GM15510 (cell line): Measurements from ENCODE around the gene TUT1.

ENCODE experiments used
- POLR2A ChIP-seq: IDR thresholded peaks from 3 replicates; pipeline ENCODE4 v1.6.1; 2011; ENCODE audit warnings: borderline replicate concordance; ENCODE audit not compliant: insufficient read length; ENCODE audit errors: extremely low read depth

Gene TUT1

GRCh38 chr11:62542750-62543567, 48.4 kb downstream of the TUT1 start:
- TF ChIP-seq POLR2A = no peak

GRCh38 chr11:62542111-62542745, 49.1 kb downstream of the TUT1 start:
- TF ChIP-seq POLR2A = no peak

GRCh38 chr11:62540804-62541701, 50.3 kb downstream of the TUT1 start:
- TF ChIP-seq POLR2A = no peak

- no peak for TF ChIP-seq POLR2A
Measured at GRCh38 chr11:62539238-62539925, 51.9 kb downstream of the TUT1 start.

- no peak for TF ChIP-seq POLR2A
Measured at GRCh38 chr11:62538470-62539237, 52.7 kb downstream of the TUT1 start.

GRCh38 chr11:62536301-62536957, 54.9 kb downstream of the TUT1 start:
- TF ChIP-seq POLR2A = no peak

- TF ChIP-seq POLR2A = no peak
Measured at GRCh38 chr11:62535802-62536201, 55.5 kb downstream of the TUT1 start.

GRCh38 chr11:62534779-62535545, 56.4 kb downstream of the TUT1 start:
- TF ChIP-seq POLR2A = no peak

- TF ChIP-seq POLR2A = no peak
Measured at GRCh38 chr11:62532096-62532495, 59.2 kb downstream of the TUT1 start.
